SJSA1 (cell line): ENCODE measurements around the gene KBTBD2. TPM values are rescaled to one million over a fixed set of nuclear protein-coding genes. Genes with fewer than 3 reads are reported as not detected.
A peak's percentile ranks its signal among the peaks of the same experiment; 100 is the strongest.
"Not testable (repeated sequence)": the region's sequence is repeated elsewhere in the genome, so short reads cannot be mapped to it uniquely, and the experiment has no call there.

Source experiments
- DNase-seq, 2 experiments: peaks; one replicate each; pipeline ENCODE4 v3.0.0-alpha.2; 2015 to 2020; ENCODE audit warnings: low spot score in 2 of 2, low read depth in 1 of 2
- H3K27ac ChIP-seq: fragments of 250-450 bp; sonication (Bioruptor Pico); 2 replicates; pipeline ENCODE4 v1.5.1; 2020; ENCODE audit warnings: mild to moderate bottlenecking, moderate library complexity
- H3K27me3 ChIP-seq: fragments of 250-450 bp; sonication (Bioruptor Pico); replicated peaks from 2 replicates; pipeline ENCODE4 v1.5.1; 2020; ENCODE audit warnings: mild to moderate bottlenecking, moderate library complexity
- H3K36me3 ChIP-seq: fragments of 250-450 bp; sonication (Bioruptor Pico); 2 replicates; pipeline ENCODE4 v1.5.1; 2020; ENCODE audit warnings: mild to moderate bottlenecking
- H3K4me1 ChIP-seq: fragments of 250-450 bp; sonication (Bioruptor Pico); replicated peaks from 2 replicates; pipeline ENCODE4 v1.6.1; 2021; ENCODE audit warnings: mild to moderate bottlenecking
- H3K4me3 ChIP-seq: fragments of 250-450 bp; sonication (Bioruptor Pico); 2 replicates; pipeline ENCODE4 v1.5.1; 2020; ENCODE audit warnings: mild to moderate bottlenecking
- H3K9me3 ChIP-seq: fragments of 250-450 bp; sonication (Bioruptor Pico); replicated peaks from 2 replicates; pipeline ENCODE4 v1.5.1; 2020; ENCODE audit warnings: mild to moderate bottlenecking
- total RNA-seq: library from RNA; depleted of rRNA; stranded (reverse); fragments of >200 nt; shearing (Covaris generic); gene quantifications from 2 replicates; pipeline ENCODE4 v1.2.3, GENCODE V29; 2014; rRNA removed

Gene KBTBD2
- total RNA-seq, result 51.5 and 52.0 TPM in 2 replicates

GRCh38 chr7:32891043-32891799 lies at the start of gene KBTBD2:
KBTBD2 (minus strand) TSS chr7:32891760; CDS start chr7:32879604, 12,156 bp downstream.
- peak within 1 kb of the TSS; percentile 82 for H3K4me3 ChIP-seq

GRCh38 chr7:32941181-32941580 lies 49.6 kb upstream of the KBTBD2 start:
- DNase-seq, result no peak
- H3K4me1 ChIP-seq, result peaks cover 19% of the 10 kb centered on the region
- H3K9me3 ChIP-seq, result peaks cover 11% of the 10 kb centered on the region
- H3K27me3 ChIP-seq, result no peaks in the 10 kb centered on the region
- H3K36me3 ChIP-seq, result peaks cover 13% of the 10 kb centered on the region
- no peak overlapping the region for H3K27ac ChIP-seq
- peak overlapping the region; percentile 86 for H3K4me3 ChIP-seq

More at GRCh38 chr7:32891043-32891799, at the start of gene KBTBD2:
- Histone ChIP-seq H3K36me3 (peaks cover 12% of the 10 kb centered on the region), H3K27me3 (no peaks in the 10 kb centered on the region), H3K9me3 (no peaks in the 10 kb centered on the region), H3K4me1 (peaks cover 20% of the 10 kb centered on the region), H3K27ac (peak within 1 kb of the TSS; percentile 96)
- peak; percentile 89 to 91 for DNase-seq

- peaks cover 11% of the 10 kb centered on the region for H3K36me3 ChIP-seq
- H3K27me3 ChIP-seq, result no peaks in the 10 kb centered on the region
- no peak overlapping the region for H3K4me3 ChIP-seq
- H3K9me3 ChIP-seq, result no peaks in the 10 kb centered on the region
- no peak overlapping the region for H3K27ac ChIP-seq
- H3K4me1 ChIP-seq, result peaks cover 14% of the 10 kb centered on the region
- peak in 1 of 2 experiments; percentile 11 for DNase-seq
These were observed 46.0 kb upstream of the KBTBD2 start for GRCh38 chr7:32937344-32938174.

GRCh38 chr7:32936689-32937088 lies 45.1 kb upstream of the KBTBD2 start:
- Histone ChIP-seq H3K36me3 (peaks cover 16% of the 10 kb centered on the region), H3K4me1 (peaks cover 13% of the 10 kb centered on the region), H3K9me3 (no peaks in the 10 kb centered on the region), H3K4me3 (no peak overlapping the region), H3K27me3 (no peaks in the 10 kb centered on the region), H3K27ac (no peak overlapping the region)
- DNase-seq, result no peak

- no peak for DNase-seq
- no peak overlapping the region for H3K27ac ChIP-seq
- peaks cover 7% of the 10 kb centered on the region; the same call in 1 of the 2 replicates for H3K4me1 ChIP-seq
- no peaks in the 10 kb centered on the region for H3K9me3 ChIP-seq
- no peak overlapping the region for H3K4me3 ChIP-seq
- peaks cover 18% of the 10 kb centered on the region for H3K36me3 ChIP-seq
- no peaks in the 10 kb centered on the region for H3K27me3 ChIP-seq
These were observed 44.0 kb upstream of the KBTBD2 start for GRCh38 chr7:32935558-32935957.

GRCh38 chr7:32930378-32930777 lies 38.8 kb upstream of the KBTBD2 start:
- no peak overlapping the region for H3K4me3 ChIP-seq
- H3K36me3 ChIP-seq, result peaks cover 35% of the 10 kb centered on the region
- H3K27me3 ChIP-seq, result no peaks in the 10 kb centered on the region
- no peaks in the 10 kb centered on the region for H3K4me1 ChIP-seq
- no peaks in the 10 kb centered on the region for H3K9me3 ChIP-seq
- no peak for DNase-seq
- no peak overlapping the region for H3K27ac ChIP-seq

GRCh38 chr7:32929430-32930143 lies 38.0 kb upstream of the KBTBD2 start:
- Histone ChIP-seq H3K36me3 (peaks cover 35% of the 10 kb centered on the region), H3K27me3 (no peaks in the 10 kb centered on the region), H3K4me1 (no peaks in the 10 kb centered on the region), H3K9me3 (no peaks in the 10 kb centered on the region), H3K4me3 (no peak overlapping the region), H3K27ac (no peak overlapping the region)
- no peak for DNase-seq

GRCh38 chr7:32928785-32929298 lies 37.3 kb upstream of the KBTBD2 start:
- no peak for DNase-seq
- no peaks in the 10 kb centered on the region for H3K9me3 ChIP-seq
- H3K27me3 ChIP-seq, result no peaks in the 10 kb centered on the region
- no peaks in the 10 kb centered on the region for H3K4me1 ChIP-seq
- H3K36me3 ChIP-seq, result peaks cover 35% of the 10 kb centered on the region
- no peak overlapping the region for H3K4me3 ChIP-seq
- no peak overlapping the region for H3K27ac ChIP-seq

- Histone ChIP-seq H3K36me3 (peaks cover 41% of the 10 kb centered on the region), H3K9me3 (no peaks in the 10 kb centered on the region), H3K4me1 (no peaks in the 10 kb centered on the region), H3K4me3 (no peak overlapping the region), H3K27me3 (no peaks in the 10 kb centered on the region), H3K27ac (no peak overlapping the region)
- DNase-seq, result no peak
These were observed 30.3 kb upstream of the KBTBD2 start for GRCh38 chr7:32921896-32922295.

- DNase-seq, H3K27ac ChIP-seq, H3K4me1 ChIP-seq, H3K4me3 ChIP-seq, H3K27me3 ChIP-seq, H3K9me3 ChIP-seq: not testable (repeated sequence)
- H3K36me3 ChIP-seq, result peaks cover 57% of the 10 kb centered on the region
These were observed 25.4 kb upstream of the KBTBD2 start for GRCh38 chr7:32916994-32917393.

- no peaks in the 10 kb centered on the region for H3K4me1 ChIP-seq
- DNase-seq, result no peak
- H3K36me3 ChIP-seq, result peaks cover 48% of the 10 kb centered on the region
These were observed 24.4 kb upstream of the KBTBD2 start for GRCh38 chr7:32916006-32916405.

GRCh38 chr7:32915041-32915536 lies 23.5 kb upstream of the KBTBD2 start:
- DNase-seq, result no peak
- H3K36me3 ChIP-seq, result peaks cover 45% of the 10 kb centered on the region
- H3K9me3 ChIP-seq, result no peaks in the 10 kb centered on the region
- no peak overlapping the region for H3K4me3 ChIP-seq
- H3K27me3 ChIP-seq, result no peaks in the 10 kb centered on the region
- no peaks in the 10 kb centered on the region for H3K4me1 ChIP-seq
- no peak overlapping the region for H3K27ac ChIP-seq

More at GRCh38 chr7:32916006-32916405, 24.4 kb upstream of the KBTBD2 start:
- Histone ChIP-seq H3K27ac (no peak overlapping the region), H3K4me3 (no peak overlapping the region), H3K9me3 (no peaks in the 10 kb centered on the region), H3K27me3 (no peaks in the 10 kb centered on the region)

- no peaks in the 10 kb centered on the region for H3K4me1 ChIP-seq
- no peaks in the 10 kb centered on the region for H3K9me3 ChIP-seq
- no peak overlapping the region for H3K4me3 ChIP-seq
- DNase-seq, result no peak
- peaks cover 41% of the 10 kb centered on the region for H3K36me3 ChIP-seq
- no peaks in the 10 kb centered on the region for H3K27me3 ChIP-seq
- no peak overlapping the region for H3K27ac ChIP-seq
These were observed 22.6 kb upstream of the KBTBD2 start for GRCh38 chr7:32914184-32914583.
